PC-3 (cell line): ENCODE results near the gene PLAAT3. TPM values are rescaled to one million over a fixed set of nuclear protein-coding genes. Genes with fewer than 3 reads are reported as not detected.
A peak's percentile ranks its signal among the peaks of the same experiment; 100 is the strongest.

Experiments
- ATAC-seq: fragments of 200-7000 bp; cut with Tn5 transposase; 2 replicates; pipeline ENCODE4 v1.9.1; 2020; ENCODE audit warnings: mild to moderate bottlenecking, moderate library complexity
- BruUV-seq: library from RNA; stranded (reverse); fragments of 400-500 nt; replicated peaks from 2 replicates; lab custom pipeline; 2021; lab: Mats Ljungman, UMichigan
- CTCF ChIA-PET: fragments of 300-600 bp; sonication (Branson Sonifier 250); formaldehyde crosslinking; loops from one replicate; lab custom pipeline; 2022; ENCODE audit warnings: antibody characterized with exemption; lab: Charles Lee
- POLR2A ChIA-PET: fragments of 300-600 bp; sonication (Branson Sonifier 250); formaldehyde crosslinking; loops from one replicate; lab custom pipeline; 2022; ENCODE audit warnings: antibody characterized with exemption; ENCODE audit not compliant: unreplicated experiment; lab: Charles Lee
- DNase-seq: peaks from one replicate; pipeline ENCODE4 v3.0.0-alpha.2; 2015
- H2AFZ ChIP-seq: fragments of 300-600 bp; sonication (generic); 2 replicates; pipeline ENCODE4 v1.6.0; 2016; ENCODE audit warnings: antibody characterized with exemption, low read length
- H3F3A ChIP-seq: fragments of 300-600 bp; sonication (generic); one replicate; pipeline ENCODE4 v1.6.0; 2017; ENCODE audit warnings: antibody characterized with exemption, low read length, control low read depth, mild to moderate bottlenecking; ENCODE audit not compliant: unreplicated experiment
- H3K27ac ChIP-seq: fragments of 300-600 bp; sonication (generic); 2 replicates; pipeline ENCODE4 v1.5.1; 2016; ENCODE audit warnings: mild to moderate bottlenecking, low read length
- H3K27me3 ChIP-seq: fragments of 300-600 bp; sonication (generic); 2 replicates; pipeline ENCODE4 v1.6.1; 2016; ENCODE audit warnings: low read length, mixed read lengths
- H3K36me3 ChIP-seq: fragments of 300-600 bp; sonication (generic); 2 replicates; pipeline ENCODE4 v1.6.1; 2016; ENCODE audit warnings: low read depth, mixed run types, low read length, mixed read lengths
- H3K4me1 ChIP-seq: fragments of 300-600 bp; sonication (generic); 2 replicates; pipeline ENCODE4 v1.5.1; 2016; ENCODE audit warnings: low read length; ENCODE audit not compliant: insufficient read depth
- H3K4me2 ChIP-seq: fragments of 300-600 bp; sonication (generic); 2 replicates; pipeline ENCODE4 v1.6.0; 2016; ENCODE audit warnings: low read length
- H3K4me3 ChIP-seq: fragments of 300-600 bp; sonication (generic); 2 replicates; pipeline ENCODE4 v1.5.1; 2016; ENCODE audit warnings: mild to moderate bottlenecking, low read length, mixed read lengths
- H3K79me2 ChIP-seq: fragments of 300-600 bp; sonication (generic); 2 replicates; pipeline ENCODE4 v1.6.1; 2017; ENCODE audit warnings: low read length, mixed read lengths
- H3K9ac ChIP-seq: fragments of 300-600 bp; sonication (generic); 2 replicates; pipeline ENCODE4 v1.6.0; 2016; ENCODE audit warnings: mild to moderate bottlenecking, low read length
- H3K9me2 ChIP-seq: fragments of 300-600 bp; sonication (generic); replicated peaks from 2 replicates; pipeline ENCODE4 v1.6.1; 2016; ENCODE audit warnings: mixed run types, low read length, mixed read lengths
- H3K9me3 ChIP-seq: fragments of 300-600 bp; sonication (generic); 2 replicates; pipeline ENCODE4 v1.6.1; 2016; ENCODE audit warnings: low read length, mixed read lengths
- H4K20me1 ChIP-seq: fragments of 300-600 bp; sonication (generic); 2 replicates; pipeline ENCODE4 v1.6.1; 2016; ENCODE audit warnings: low read length, mixed read lengths
- EZH2 ChIP-seq: fragments of 300-600 bp; sonication (generic); IDR thresholded peaks from one replicate; pipeline ENCODE4 v1.6.1; 2017; ENCODE audit warnings: antibody characterized with exemption, mild to moderate bottlenecking, low read length; ENCODE audit not compliant: unreplicated experiment
- EZH2phosphoT487 ChIP-seq: fragments of 300-600 bp; sonication (generic); IDR thresholded peaks from 2 replicates; pipeline ENCODE4 v1.6.1; 2018; ENCODE audit warnings: mild to moderate bottlenecking, antibody characterized with exemption, low read length, borderline replicate concordance
- intact Hi-C: fragments of 100-400 bp; cut with micrococcal nuclease; formaldehyde crosslinking; loops from 2 replicates; pipeline ENCODE4 v1.9.0; 2023
- total RNA-seq: library from RNA; depleted of rRNA; stranded (reverse); fragments of >200 nt; gene quantifications from 2 replicates; pipeline ENCODE4 v1.2.3, GENCODE V29; 2014
- TF ChIP-seq, protein P1 (sequence below): fragments of 300-600 bp; sonication (generic); conservative IDR thresholded peaks from 2 replicates; pipeline ENCODE4 v1.5.1; 2017; ENCODE audit warnings: antibody characterized with exemption, low read depth, mild to moderate bottlenecking, low read length

PLAAT3 gene
- total RNA-seq, 1 experiment from 2014 or later: 69.0 TPM

DNA sequence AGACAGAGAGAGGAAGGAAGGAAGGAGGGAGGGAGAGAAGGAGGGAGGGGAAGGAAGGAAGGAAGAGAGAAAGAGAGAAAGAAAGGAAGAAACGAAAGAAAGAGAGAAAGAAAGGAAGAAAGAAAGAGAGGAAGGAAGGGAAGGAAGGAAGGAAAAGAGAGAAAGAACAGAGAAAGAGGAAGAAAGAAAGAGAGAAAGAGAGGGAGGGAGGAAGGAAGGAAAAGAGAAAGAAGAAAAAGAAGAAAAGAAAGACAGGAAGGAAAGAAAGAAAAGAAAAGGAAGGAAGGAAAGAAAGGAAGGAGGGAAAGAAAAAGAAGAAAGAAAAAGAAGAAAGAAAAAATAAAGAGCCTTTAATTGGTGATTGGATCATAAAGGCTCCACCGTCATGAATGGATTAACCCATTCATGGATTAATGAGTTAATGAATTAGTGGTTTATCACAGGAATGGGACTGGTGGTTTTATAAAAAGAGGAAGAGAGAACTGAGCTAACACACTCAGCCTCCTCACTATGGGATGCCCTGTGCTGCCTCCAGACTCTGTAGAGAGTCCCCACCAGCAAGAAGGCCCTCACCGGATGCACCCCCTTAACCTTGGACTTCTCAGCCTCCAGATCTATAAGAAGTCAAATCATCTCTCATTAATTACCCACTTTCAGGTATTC, 42.1 kb downstream of the PLAAT3 start:
- H3K36me3 ChIP-seq: peaks cover 6% of the 10 kb centered on the region
- H3K4me3 ChIP-seq: no peak overlapping the region
- H3K4me1 ChIP-seq: peaks cover 11% of the 10 kb centered on the region
- no peaks in the 10 kb centered on the region for H3K9me3 ChIP-seq
- intact Hi-C loops: no loop called here
- H3K9ac ChIP-seq: no peak overlapping the region
- H3K9me2 ChIP-seq: no peaks in the 10 kb centered on the region
- no peak overlapping the region for H3K4me2 ChIP-seq
- H3K27me3 ChIP-seq: no peaks in the 10 kb centered on the region
- no peaks in the 10 kb centered on the region for H4K20me1 ChIP-seq
- TF ChIP-seq, protein P1, sequence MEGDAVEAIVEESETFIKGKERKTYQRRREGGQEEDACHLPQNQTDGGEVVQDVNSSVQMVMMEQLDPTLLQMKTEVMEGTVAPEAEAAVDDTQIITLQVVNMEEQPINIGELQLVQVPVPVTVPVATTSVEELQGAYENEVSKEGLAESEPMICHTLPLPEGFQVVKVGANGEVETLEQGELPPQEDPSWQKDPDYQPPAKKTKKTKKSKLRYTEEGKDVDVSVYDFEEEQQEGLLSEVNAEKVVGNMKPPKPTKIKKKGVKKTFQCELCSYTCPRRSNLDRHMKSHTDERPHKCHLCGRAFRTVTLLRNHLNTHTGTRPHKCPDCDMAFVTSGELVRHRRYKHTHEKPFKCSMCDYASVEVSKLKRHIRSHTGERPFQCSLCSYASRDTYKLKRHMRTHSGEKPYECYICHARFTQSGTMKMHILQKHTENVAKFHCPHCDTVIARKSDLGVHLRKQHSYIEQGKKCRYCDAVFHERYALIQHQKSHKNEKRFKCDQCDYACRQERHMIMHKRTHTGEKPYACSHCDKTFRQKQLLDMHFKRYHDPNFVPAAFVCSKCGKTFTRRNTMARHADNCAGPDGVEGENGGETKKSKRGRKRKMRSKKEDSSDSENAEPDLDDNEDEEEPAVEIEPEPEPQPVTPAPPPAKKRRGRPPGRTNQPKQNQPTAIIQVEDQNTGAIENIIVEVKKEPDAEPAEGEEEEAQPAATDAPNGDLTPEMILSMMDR: no peak
- no peak for TF ChIP-seq EZH2
- TF ChIP-seq EZH2phosphoT487: no peak
- no peak for DNase-seq
- ChIA-PET POLR2A (no interaction called here), CTCF (no interaction called here)
- ATAC-seq: no peak
- H3K79me2 ChIP-seq: no peaks in the 10 kb centered on the region
- H2AFZ ChIP-seq: no peak overlapping the region
- peaks cover 3% of the 10 kb centered on the region for H3F3A ChIP-seq
- BruUV-seq: TSS peak; percentile 13
- no peak overlapping the region for H3K27ac ChIP-seq

DNA sequence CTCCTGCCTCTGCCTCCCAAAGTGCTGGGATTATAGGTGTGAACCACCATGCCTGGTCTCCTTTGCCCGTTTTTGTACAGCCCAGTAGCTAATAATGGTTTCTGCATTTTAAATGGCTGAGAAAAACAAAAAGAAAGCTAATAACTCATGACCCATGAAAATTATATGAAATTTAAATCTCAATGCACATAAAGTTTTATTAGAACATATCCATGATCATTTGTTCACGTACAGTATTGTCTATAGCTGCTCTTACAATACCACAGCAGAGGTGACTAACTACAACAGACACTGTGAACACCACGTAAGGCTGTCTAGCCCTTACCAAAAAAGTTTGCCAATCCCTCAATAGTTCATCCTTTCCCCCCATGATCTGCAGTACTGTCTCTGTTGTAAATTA, 44.7 kb downstream of the PLAAT3 start:
- POLR2A ChIA-PET: no interaction called here
- Histone ChIP-seq H3K27me3 (no peaks in the 10 kb centered on the region), H3K4me2 (no peak overlapping the region), H3K9ac (no peak overlapping the region), H3K4me3 (no peak overlapping the region), H3F3A (peaks cover 3% of the 10 kb centered on the region), H3K36me3 (no peaks in the 10 kb centered on the region; the same call in 1 of the 2 replicates), H3K79me2 (no peaks in the 10 kb centered on the region), H2AFZ (no peak overlapping the region), H3K4me1 (peaks cover 32% of the 10 kb centered on the region), H4K20me1 (no peaks in the 10 kb centered on the region), H3K9me3 (no peaks in the 10 kb centered on the region), H3K27ac (no peak overlapping the region), H3K9me2 (no peaks in the 10 kb centered on the region)
- DNase-seq: no peak
- TF ChIP-seq, protein P1: no peak
- TF ChIP-seq EZH2: no peak
- intact Hi-C loops: loop anchor here (5.0 kb wide), 1 partner anchor 43 kb away; the partner anchor contains the start of gene PLAAT3
- no TSS peak for BruUV-seq
- ATAC-seq: no peak
- CTCF ChIA-PET: no interaction called here
